SK-N-MC (cell line): ENCODE measurements around the gene PPRC1.

Experiments used
- EZH2 ChIP-seq: fragments of 200-600 bp; sonication (generic); IDR thresholded peaks from one replicate; pipeline ENCODE4 v1.6.1; 2017; ENCODE audit warnings: antibody characterized with exemption
- POLR2AphosphoS5 ChIP-seq: IDR thresholded peaks from 2 replicates; pipeline ENCODE4 v1.6.1; 2012; ENCODE audit warnings: mild to moderate bottlenecking, low read depth, low read length, borderline replicate concordance

- TF ChIP-seq POLR2AphosphoS5 (no peak), EZH2 (no peak)
Measured at GRCh38 chr10:102109166-102110116, 23.4 kb upstream of the PPRC1 start.
